MCF 10A (cell line): ENCODE measurements around the gene PLSCR3. TPM values are rescaled to one million over a fixed set of nuclear protein-coding genes. Genes with fewer than 3 reads are reported as not detected.

Experiments used
- BruUV-seq: library from RNA; stranded (reverse); fragments of 400-500 nt; replicated peaks from 2 replicates; lab custom pipeline; 2021; lab: Mats Ljungman, UMichigan
- CTCF ChIA-PET: fragments of 300-600 bp; sonication (Branson Sonifier 250); formaldehyde crosslinking; extraction: SDS; loops from one replicate; lab custom pipeline; 2021; ENCODE audit warnings: antibody characterized with exemption, inconsistent platforms; lab: Yijun Ruan, JAX
- POLR2A ChIA-PET: fragments of 300-600, 350-650 bp; sonication (Branson Sonifier 250); formaldehyde crosslinking; extraction: SDS; loops from one replicate; lab custom pipeline; 2020; ENCODE audit warnings: antibody characterized with exemption, inconsistent platforms; lab: Yijun Ruan, JAX
- DNase-seq: peaks from one replicate; pipeline ENCODE4 v3.0.0-alpha.2; 2018; ENCODE audit not compliant: unreplicated experiment
- H3K27ac Mint-ChIP-seq: one replicate; pipeline ENCODE4 v1.8.0; 2022; ENCODE audit warnings: mild to moderate bottlenecking, low read depth, mixed read lengths; ENCODE audit not compliant: unreplicated experiment
- H3K27me3 Mint-ChIP-seq: one replicate; pipeline ENCODE4 v1.8.0; 2022; ENCODE audit warnings: mixed read lengths; ENCODE audit not compliant: insufficient read depth, unreplicated experiment
- H3K36me3 Mint-ChIP-seq: one replicate; pipeline ENCODE4 v1.8.0; 2022; ENCODE audit warnings: mild to moderate bottlenecking, moderate library complexity, mixed read lengths; ENCODE audit not compliant: insufficient read depth, unreplicated experiment
- H3K4me1 Mint-ChIP-seq: one replicate; pipeline ENCODE4 v1.8.0; 2022; ENCODE audit warnings: mixed read lengths; ENCODE audit not compliant: insufficient read depth, unreplicated experiment
- H3K4me3 Mint-ChIP-seq: one replicate; pipeline ENCODE4 v1.8.0; 2022; ENCODE audit warnings: mild to moderate bottlenecking, moderate library complexity, mixed read lengths; ENCODE audit not compliant: unreplicated experiment
- H3K9me3 Mint-ChIP-seq: one replicate; pipeline ENCODE4 v1.8.0; 2022; ENCODE audit warnings: mixed read lengths; ENCODE audit not compliant: unreplicated experiment
- intact Hi-C: fragments of 100-400 bp; cut with micrococcal nuclease; formaldehyde crosslinking; loops from 2 replicates; pipeline ENCODE4 v1.14.1; 2022
- total RNA-seq: library from RNA; stranded (reverse); gene quantifications from 2 replicates; pipeline ENCODE4 v1.2.3, GENCODE V29; 2022
- TF ChIP-seq, protein P1 (sequence below): fragments of 200-600 bp; IDR thresholded peaks from one replicate; pipeline ENCODE4 v1.8.0; 2022; ENCODE audit warnings: antibody characterized with exemption, mild to moderate bottlenecking; ENCODE audit not compliant: unreplicated experiment

Gene PLSCR3
- total RNA-seq, 1 experiment from 2014 or later = 59.0 TPM

GRCh38 chr17:7425316-7425715 is 31.0 kb upstream of the PLSCR3 start, which contains the start of gene SPEM2:
TSS of gene SPEM2 (plus strand) at chr17:7425616. CDS start at chr17:7425689, 73 bp downstream.
- no peak within 1 kb of the TSS for H3K4me3 Mint-ChIP-seq
- POLR2A ChIA-PET = no interaction called here
- intact Hi-C loops = no loop called here
- H3K27ac Mint-ChIP-seq = no peak within 1 kb of the TSS
- no TSS peak for BruUV-seq
- no peaks in the 10 kb centered on the region for H3K27me3 Mint-ChIP-seq
- TF ChIP-seq, protein P1, sequence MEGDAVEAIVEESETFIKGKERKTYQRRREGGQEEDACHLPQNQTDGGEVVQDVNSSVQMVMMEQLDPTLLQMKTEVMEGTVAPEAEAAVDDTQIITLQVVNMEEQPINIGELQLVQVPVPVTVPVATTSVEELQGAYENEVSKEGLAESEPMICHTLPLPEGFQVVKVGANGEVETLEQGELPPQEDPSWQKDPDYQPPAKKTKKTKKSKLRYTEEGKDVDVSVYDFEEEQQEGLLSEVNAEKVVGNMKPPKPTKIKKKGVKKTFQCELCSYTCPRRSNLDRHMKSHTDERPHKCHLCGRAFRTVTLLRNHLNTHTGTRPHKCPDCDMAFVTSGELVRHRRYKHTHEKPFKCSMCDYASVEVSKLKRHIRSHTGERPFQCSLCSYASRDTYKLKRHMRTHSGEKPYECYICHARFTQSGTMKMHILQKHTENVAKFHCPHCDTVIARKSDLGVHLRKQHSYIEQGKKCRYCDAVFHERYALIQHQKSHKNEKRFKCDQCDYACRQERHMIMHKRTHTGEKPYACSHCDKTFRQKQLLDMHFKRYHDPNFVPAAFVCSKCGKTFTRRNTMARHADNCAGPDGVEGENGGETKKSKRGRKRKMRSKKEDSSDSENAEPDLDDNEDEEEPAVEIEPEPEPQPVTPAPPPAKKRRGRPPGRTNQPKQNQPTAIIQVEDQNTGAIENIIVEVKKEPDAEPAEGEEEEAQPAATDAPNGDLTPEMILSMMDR = no peak
- no peaks in the 10 kb centered on the region for H3K4me1 Mint-ChIP-seq
- no peak for DNase-seq
- no peaks in the 10 kb centered on the region for H3K9me3 Mint-ChIP-seq
- no peaks in the 10 kb centered on the region for H3K36me3 Mint-ChIP-seq
- CTCF ChIA-PET = interaction anchor here (2.7 kb wide), 1 partner anchor 11 kb away, joined by 16 read pairs; no protein-coding TSS in a partner anchor

DNA sequence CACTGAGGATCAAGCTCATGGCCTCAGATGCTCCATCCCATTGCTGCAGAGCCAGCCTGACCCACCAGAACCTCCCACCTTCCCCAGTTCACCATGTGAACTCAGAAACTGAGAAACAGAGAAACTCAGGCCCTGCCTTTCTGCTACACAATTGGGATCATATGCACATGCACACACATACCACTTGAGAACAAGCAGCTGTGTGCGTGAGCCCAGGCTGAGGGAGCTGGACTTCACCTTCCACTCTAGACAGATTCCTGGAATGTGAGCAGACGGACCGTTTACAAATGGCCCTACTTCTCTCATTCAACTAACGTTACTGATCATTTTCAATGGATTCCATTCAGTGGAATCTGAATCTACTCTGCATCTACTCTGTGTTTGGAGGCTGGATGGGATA is 29.4 kb upstream of the PLSCR3 start:
- CTCF ChIA-PET = interaction anchor here (0.6 to 2.7 kb wide), 2 partner anchors 13 to 322 kb away, joined by 3 to 16 read pairs; no protein-coding TSS in a partner anchor
- Mint-ChIP-seq H3K36me3 (no peaks in the 10 kb centered on the region), H3K27me3 (no peaks in the 10 kb centered on the region), H3K27ac (no peak overlapping the region), H3K4me1 (no peaks in the 10 kb centered on the region), H3K4me3 (no peak overlapping the region), H3K9me3 (no peaks in the 10 kb centered on the region)
- DNase-seq = no peak
- POLR2A ChIA-PET = interaction anchor here (1.1 kb wide), 1 partner anchor 19 kb away, joined by 5 read pairs; the partner anchor contains the start of gene TMEM256
- intact Hi-C loops = no loop called here
- TF ChIP-seq, protein P1 = no peak
- no TSS peak for BruUV-seq

- Mint-ChIP-seq H3K27me3 (no peaks in the 10 kb centered on the region), H3K27ac (no peak overlapping the region), H3K36me3 (no peaks in the 10 kb centered on the region), H3K9me3 (no peaks in the 10 kb centered on the region), H3K4me1 (peaks cover 5% of the 10 kb centered on the region), H3K4me3 (no peak overlapping the region)
- ChIA-PET POLR2A (interaction anchor here (1.2 to 1.3 kb wide), 2 partner anchors 15 to 18 kb away, joined by 3 to 6 read pairs; no protein-coding TSS in a partner anchor), CTCF (interaction anchor here (0.7 kb wide), 1 partner anchor 65 kb away, joined by 3 read pairs; no protein-coding TSS in a partner anchor)
- intact Hi-C loops = no loop called here
- TF ChIP-seq, protein P1 = no peak
- no TSS peak for BruUV-seq
- no peak for DNase-seq
These were observed 26.9 kb upstream of the PLSCR3 start for GRCh38 chr17:7421186-7421585.

DNA sequence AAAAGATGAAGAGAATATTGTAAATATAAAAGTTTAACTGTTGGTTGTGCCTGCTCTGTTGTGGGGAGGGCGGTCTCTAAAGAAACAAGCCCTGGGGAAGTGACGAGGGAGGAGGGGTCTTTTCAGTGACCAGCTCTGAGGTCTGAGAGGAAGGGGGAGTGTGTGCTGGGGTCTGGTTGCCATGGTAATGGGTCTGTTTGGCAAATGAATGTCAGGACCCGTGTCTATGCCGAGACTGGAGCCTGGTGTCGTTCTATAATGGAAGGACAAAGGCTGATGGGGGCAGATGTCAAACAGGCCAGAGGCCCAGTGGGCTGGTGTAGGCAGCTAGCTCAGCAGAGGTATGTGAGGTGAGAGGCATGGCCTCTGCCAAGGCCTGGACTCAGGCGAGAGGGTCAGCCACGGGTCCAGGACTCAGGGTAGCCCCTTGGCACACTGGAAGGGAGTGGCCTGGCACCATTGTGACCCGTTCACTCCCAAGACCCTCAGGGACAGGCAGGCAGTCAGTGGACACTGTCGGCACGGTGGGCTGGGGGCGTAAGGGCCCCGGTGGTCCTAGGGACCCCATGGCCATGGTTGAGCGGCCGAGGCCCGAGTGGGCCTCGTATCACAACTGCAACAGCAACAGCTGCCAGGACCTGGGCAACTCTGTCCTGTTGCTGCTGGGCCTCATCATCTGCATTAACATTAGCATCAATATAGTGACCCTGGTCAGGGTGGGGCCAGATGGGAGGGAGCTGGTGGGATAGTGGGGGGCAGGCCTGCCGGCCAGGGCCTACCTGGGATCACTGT is 25.7 kb upstream of the PLSCR3 start, which contains the start of gene SPEM1:
Gene SPEM1, plus strand, starts transcription at position 506 of the 792 bp plus-strand sequence. Its CDS starts 61 bp downstream, at position 567.
- no peak for DNase-seq
- Mint-ChIP-seq H3K4me1 (peaks cover 5% of the 10 kb centered on the region), H3K27ac (no peak within 1 kb of the TSS), H3K27me3 (no peaks in the 10 kb centered on the region), H3K36me3 (no peaks in the 10 kb centered on the region), H3K4me3 (no peak within 1 kb of the TSS), H3K9me3 (no peaks in the 10 kb centered on the region)
- TF ChIP-seq, protein P1 = no peak
- ChIA-PET POLR2A (interaction anchor here (1.2 to 1.3 kb wide), 3 partner anchors 16 to 55 kb away, joined by 3 to 6 read pairs (median 3); no protein-coding TSS in a partner anchor), CTCF (interaction anchor here (0.6 kb wide), 1 partner anchor 159 kb away, joined by 3 read pairs; no protein-coding TSS in a partner anchor)
- no TSS peak for BruUV-seq
- intact Hi-C loops = no loop called here
